Hepatocyte (in vitro differentiated cells): Measurements from ENCODE around the gene CCDC78.

Experiments used
- EZH2 ChIP-seq: fragments of 200-600 bp; sonication (generic); IDR thresholded peaks from 2 replicates; pipeline ENCODE4 v1.6.1; 2016; ENCODE audit warnings: antibody characterized with exemption, mild to moderate bottlenecking, borderline replicate concordance
- TF ChIP-seq, protein P1 (sequence below): fragments of 200-600 bp; sonication (generic); IDR thresholded peaks from 2 replicates; pipeline ENCODE4 v1.5.1; 2016; ENCODE audit warnings: antibody characterized with exemption, mild to moderate bottlenecking; ENCODE audit not compliant: poor library complexity

DNA sequence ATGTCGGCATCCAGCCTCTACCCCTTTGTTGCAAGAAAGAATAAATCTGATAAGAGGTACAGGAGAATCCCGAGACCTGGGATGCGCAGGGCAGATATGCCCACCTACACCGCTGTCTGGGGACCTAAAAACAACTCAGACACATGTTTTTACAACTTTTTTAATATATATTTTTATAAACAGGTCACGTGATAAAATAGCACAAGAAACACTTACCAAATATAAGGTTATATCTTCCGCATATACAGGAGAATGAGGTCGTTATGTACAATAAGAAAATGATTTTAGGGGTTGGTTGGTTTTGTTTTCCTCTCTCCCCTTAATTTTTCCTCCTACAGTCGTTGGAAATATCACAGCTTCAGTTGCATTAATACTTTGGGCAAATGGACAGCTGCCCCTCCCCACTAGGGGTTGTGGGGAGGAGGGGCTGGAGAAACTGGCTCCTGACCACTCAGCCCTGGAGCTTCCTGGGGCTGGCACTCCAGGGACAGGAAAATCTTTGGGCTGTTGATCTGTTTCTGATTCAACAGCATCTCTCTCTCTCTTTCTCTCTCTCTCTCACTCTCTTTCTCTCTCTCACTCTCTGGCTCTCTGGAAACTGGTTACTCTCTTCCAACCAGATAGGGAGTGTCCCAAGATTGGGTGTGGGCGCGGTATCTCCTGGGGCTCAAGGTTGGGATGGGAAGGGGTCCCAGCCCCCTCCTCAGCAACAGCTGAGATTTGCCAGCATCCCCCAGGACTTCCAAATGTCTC is 33.7 kb downstream of the CCDC78 start:
- TF ChIP-seq, protein P1, sequence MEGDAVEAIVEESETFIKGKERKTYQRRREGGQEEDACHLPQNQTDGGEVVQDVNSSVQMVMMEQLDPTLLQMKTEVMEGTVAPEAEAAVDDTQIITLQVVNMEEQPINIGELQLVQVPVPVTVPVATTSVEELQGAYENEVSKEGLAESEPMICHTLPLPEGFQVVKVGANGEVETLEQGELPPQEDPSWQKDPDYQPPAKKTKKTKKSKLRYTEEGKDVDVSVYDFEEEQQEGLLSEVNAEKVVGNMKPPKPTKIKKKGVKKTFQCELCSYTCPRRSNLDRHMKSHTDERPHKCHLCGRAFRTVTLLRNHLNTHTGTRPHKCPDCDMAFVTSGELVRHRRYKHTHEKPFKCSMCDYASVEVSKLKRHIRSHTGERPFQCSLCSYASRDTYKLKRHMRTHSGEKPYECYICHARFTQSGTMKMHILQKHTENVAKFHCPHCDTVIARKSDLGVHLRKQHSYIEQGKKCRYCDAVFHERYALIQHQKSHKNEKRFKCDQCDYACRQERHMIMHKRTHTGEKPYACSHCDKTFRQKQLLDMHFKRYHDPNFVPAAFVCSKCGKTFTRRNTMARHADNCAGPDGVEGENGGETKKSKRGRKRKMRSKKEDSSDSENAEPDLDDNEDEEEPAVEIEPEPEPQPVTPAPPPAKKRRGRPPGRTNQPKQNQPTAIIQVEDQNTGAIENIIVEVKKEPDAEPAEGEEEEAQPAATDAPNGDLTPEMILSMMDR, result no peak
- no peak for TF ChIP-seq EZH2
